ENCODE measurements around the gene MYL7. TPM values are rescaled to one million over a fixed set of nuclear protein-coding genes. Genes with fewer than 3 reads are reported as not detected.

Gene MYL7
- total RNA-seq, 1 donor from 2014 or later: 11.4 TPM

- Mint-ChIP-seq H3K4me1 (peaks cover 15% of the 10 kb centered on the region), H3K9me3 (no peaks in the 10 kb centered on the region), H3K27ac (no peak overlapping the region), H3K4me3 (no peak overlapping the region), H3K36me3 (no peaks in the 10 kb centered on the region), H3K27me3 (ENCODE audit: low read depth) (peaks cover 20% of the 10 kb centered on the region)
- no peak for TF ChIP-seq CTCF (IDR thresholded peaks at IDR 0.05; ENCODE audit: unreplicated experiment)
- DNase-seq (ENCODE audit: low spot score in 2 of 2, unreplicated experiment in 2 of 2): no peak
Measured at GRCh38 chr7:44149571-44150465, 8.7 kb upstream of the MYL7 start.

DNA sequence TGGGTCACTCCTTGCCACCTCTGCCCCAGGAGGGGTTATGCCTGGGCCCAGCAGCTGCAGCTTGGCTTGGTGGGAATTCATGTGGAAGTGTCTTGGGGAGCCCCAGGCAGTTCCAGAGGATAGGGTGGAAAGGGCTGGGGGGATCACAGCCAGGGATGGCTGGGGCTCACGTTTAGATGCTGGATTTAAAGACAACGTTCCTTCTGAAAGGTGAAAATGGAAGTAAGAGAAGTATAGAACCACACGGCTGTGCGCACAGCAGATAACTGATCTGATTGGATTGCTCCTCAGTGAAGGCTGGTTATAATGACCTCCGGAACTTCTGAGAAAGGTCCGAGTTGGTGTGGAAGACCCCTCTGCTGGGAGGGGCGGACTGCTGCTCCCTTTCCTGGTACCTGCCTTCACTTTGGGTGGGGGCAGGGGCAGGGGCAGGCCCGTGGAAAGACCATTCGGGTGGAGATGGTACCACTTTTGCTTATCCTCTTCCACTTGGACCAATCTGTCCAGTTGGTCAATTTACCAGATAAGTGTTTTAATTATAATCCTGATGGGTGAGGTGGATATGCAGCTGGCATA lies 7.9 kb upstream of the MYL7 start:
- TF ChIP-seq CTCF (IDR thresholded peaks at IDR 0.05; ENCODE audit: unreplicated experiment): no peak
- Mint-ChIP-seq H3K9me3 (no peaks in the 10 kb centered on the region), H3K4me1 (peaks cover 15% of the 10 kb centered on the region), H3K36me3 (no peaks in the 10 kb centered on the region), H3K27me3 (ENCODE audit: low read depth) (peaks cover 27% of the 10 kb centered on the region), H3K27ac (peak overlapping the region; percentile 51), H3K4me3 (no peak overlapping the region)
- no peak for DNase-seq (ENCODE audit: low spot score in 2 of 2, unreplicated experiment in 2 of 2)

DNA sequence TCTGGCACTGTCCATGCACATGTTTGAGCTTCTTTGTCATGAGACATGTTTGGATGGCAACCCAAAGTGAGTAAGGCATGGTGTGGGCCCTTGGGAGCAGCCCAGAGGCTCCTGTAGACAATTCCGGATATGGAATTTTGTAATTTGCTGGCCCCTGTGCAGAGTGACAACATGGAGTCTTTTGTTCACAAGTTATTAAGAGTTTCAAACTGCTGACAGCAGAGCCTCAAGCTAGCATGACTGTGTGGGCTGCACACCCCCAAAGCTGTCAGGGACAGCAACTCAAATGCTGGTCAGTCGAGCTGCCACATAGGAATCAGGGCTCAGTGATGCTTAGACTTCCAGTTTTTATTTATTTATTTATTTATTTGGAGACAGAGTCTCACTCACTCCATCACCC lies 7.0 kb upstream of the MYL7 start:
- Mint-ChIP-seq H3K9me3 (no peaks in the 10 kb centered on the region), H3K4me3 (no peak overlapping the region), H3K36me3 (no peaks in the 10 kb centered on the region), H3K4me1 (peaks cover 15% of the 10 kb centered on the region), H3K27ac (peak overlapping the region; percentile 61), H3K27me3 (ENCODE audit: low read depth) (peaks cover 34% of the 10 kb centered on the region)
- DNase-seq (ENCODE audit: low spot score in 2 of 2, unreplicated experiment in 2 of 2): no peak
- TF ChIP-seq CTCF (IDR thresholded peaks at IDR 0.05; ENCODE audit: unreplicated experiment): no peak

DNA sequence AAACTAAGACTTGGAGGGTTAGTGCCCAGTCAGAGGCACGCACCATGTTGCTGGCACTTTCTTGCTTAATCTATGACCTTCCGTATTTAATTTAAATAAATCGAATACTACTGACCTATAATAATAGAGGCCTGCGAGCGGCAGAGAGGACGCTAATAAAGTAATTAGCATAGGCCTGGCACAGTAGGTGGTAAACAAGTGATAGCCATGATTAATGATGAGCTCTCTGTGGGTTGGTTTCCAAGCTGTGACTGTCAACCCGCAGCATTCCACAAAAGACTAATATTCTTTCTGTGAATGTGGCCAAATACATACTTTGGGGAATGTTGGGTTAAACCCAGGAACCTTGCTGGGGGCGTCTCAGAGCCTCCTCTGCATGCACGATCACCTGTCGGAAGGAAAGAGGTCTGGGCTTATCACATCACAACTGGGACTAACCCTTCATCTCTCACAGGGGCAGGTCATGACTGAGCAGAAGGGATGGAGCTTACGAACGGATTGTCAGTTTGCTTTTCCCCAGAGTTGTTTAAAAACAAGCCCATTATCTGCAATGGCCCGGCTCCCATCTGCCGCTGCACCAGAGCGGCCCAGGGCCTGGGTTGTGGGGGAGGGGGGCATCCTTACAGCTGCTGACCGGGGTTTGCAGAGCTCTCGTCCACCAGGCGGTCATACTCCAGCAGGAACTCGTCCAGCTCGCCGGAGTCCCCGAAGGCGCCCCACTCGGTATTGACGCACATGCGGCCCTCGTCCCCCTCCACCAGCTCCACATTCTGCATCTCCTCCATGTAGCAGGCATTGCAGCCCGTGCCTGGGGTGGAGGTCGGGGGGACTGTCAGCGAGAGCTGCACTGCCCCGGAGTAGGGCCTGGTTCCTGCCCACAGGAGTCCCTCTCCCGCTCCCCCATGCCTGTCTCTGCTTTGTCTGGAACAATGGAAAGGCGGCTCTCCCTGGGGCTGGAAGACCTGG lies 6.2 kb upstream of the MYL7 start:
- peak overlapping the region; percentile 75 for H3K27ac Mint-ChIP-seq
- no peak for DNase-seq (ENCODE audit: low spot score in 2 of 2, unreplicated experiment in 2 of 2)
- H3K9me3 Mint-ChIP-seq: no peaks in the 10 kb centered on the region
- no peaks in the 10 kb centered on the region for H3K36me3 Mint-ChIP-seq
- peaks cover 34% of the 10 kb centered on the region for H3K27me3 Mint-ChIP-seq (ENCODE audit: low read depth)
- no peak for TF ChIP-seq CTCF (IDR thresholded peaks at IDR 0.05; ENCODE audit: unreplicated experiment)
- H3K4me3 Mint-ChIP-seq: peak overlapping the region; percentile 52
- H3K4me1 Mint-ChIP-seq: peaks cover 15% of the 10 kb centered on the region
